Measurements from ENCODE around the gene DPP10. TPM values are rescaled to one million over a fixed set of nuclear protein-coding genes. Genes with fewer than 3 reads are reported as not detected.

Gene DPP10
- total and polyA plus RNA-seq, 4 donors = 0.08 to 5.0 (median 0.27) TPM

DNA sequence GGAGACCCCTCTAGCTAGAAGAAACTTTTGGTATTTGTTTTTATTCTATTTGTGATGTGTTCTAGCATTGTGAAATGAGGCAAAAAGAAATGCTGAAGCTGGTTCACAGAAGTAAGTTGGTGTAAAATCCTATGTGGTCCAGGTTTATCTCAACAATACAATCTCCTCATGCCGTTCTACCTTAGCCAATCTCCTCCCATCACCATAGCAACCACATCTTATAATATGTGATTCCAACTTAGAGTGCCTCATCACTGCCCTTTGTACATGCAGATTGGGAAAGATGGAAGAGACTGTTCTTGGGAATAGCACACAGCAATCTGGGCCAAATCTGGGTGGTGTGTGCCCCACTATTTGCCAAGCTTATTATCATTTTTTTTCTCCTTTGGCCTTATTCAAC is 30.3 kb downstream of the DPP10 start:
- WGBS, 2 donors = 56 to 75% methylated on average over 1 of the region's 1 CpG
- Histone ChIP-seq H3K9ac (ENCODE audit: insufficient read depth in 1 of 2, low read length in 2 of 2) (no peak overlapping the region), H3K4me3 (no peak overlapping the region), H3K36me3 (ENCODE audit: control insufficient read depth in 4 of 4, insufficient read depth in 4 of 4, low read length in 4 of 4) (no peaks in the 10 kb centered on the region), H3K9me3 (ENCODE audit: control insufficient read depth in 4 of 4, insufficient read depth in 3 of 4, low read length in 3 of 4) (no peaks in the 10 kb centered on the region), H3K4me1 (ENCODE audit: control insufficient read depth in 5 of 5, insufficient read depth in 5 of 5, low read length in 5 of 5) (peaks cover 0 to 19% (median 0%) of the 10 kb centered on the region in 5 donors), H3K27me3 (ENCODE audit: control insufficient read depth in 3 of 3, insufficient read depth in 3 of 3, low read length in 2 of 3) (no peaks in the 10 kb centered on the region), H3K27ac (ENCODE audit: low read depth in 1 of 2, low read length in 1 of 2) (no peak overlapping the region)
- DNase-seq (no peak), ATAC-seq (ENCODE audit: insufficient read depth, low FRiP score) (no peak)
- TF ChIP-seq, protein P1, sequence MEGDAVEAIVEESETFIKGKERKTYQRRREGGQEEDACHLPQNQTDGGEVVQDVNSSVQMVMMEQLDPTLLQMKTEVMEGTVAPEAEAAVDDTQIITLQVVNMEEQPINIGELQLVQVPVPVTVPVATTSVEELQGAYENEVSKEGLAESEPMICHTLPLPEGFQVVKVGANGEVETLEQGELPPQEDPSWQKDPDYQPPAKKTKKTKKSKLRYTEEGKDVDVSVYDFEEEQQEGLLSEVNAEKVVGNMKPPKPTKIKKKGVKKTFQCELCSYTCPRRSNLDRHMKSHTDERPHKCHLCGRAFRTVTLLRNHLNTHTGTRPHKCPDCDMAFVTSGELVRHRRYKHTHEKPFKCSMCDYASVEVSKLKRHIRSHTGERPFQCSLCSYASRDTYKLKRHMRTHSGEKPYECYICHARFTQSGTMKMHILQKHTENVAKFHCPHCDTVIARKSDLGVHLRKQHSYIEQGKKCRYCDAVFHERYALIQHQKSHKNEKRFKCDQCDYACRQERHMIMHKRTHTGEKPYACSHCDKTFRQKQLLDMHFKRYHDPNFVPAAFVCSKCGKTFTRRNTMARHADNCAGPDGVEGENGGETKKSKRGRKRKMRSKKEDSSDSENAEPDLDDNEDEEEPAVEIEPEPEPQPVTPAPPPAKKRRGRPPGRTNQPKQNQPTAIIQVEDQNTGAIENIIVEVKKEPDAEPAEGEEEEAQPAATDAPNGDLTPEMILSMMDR (IDR thresholded peaks at IDR 0.05; ENCODE audit: control extremely low read depth, extremely low read depth) = no peak

DNA sequence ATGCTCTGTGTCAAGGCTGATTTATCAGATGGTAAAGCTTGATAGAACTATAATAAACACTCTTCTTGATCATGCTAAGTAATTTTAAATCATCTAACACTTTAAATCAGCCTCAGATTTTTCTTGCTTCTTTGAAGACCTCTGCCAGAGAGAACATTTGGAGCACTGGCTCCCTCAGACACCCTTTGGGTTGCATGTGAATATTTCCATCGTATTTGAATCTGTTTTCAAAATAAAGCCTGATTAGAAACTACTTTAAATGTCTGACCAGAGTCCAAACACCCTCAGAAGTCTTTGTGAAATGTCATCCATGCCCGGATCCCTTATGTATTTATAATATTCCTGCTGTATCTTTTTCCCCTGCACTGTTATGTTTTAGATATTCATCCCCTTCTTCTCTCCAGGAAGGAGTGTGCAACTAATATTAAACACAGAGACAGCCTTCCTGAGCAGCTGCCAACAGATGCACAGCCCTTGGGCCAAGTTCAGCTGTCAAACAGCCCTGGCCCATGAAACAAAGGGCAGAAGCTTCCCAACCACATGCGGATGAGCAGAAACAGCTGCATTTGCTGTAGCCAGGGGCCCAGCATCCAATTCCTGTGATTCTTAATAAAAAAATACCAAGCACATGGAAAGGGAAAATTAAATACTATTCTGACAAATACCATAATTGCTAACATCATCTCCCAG is 46.5 kb downstream of the DPP10 start:
- no peaks in the 10 kb centered on the region for H3K27me3 ChIP-seq (ENCODE audit: control insufficient read depth in 3 of 3, insufficient read depth in 3 of 3, low read length in 2 of 3)
- no peaks in the 10 kb centered on the region for H3K36me3 ChIP-seq (ENCODE audit: control insufficient read depth in 4 of 4, insufficient read depth in 4 of 4, low read length in 4 of 4)
- TF ChIP-seq, protein P1 (IDR thresholded peaks at IDR 0.05; ENCODE audit: control extremely low read depth, extremely low read depth) = no peak
- peak; percentile 62 for ATAC-seq (ENCODE audit: insufficient read depth, low FRiP score)
- peaks cover 0 to 28% (median 0%) of the 10 kb centered on the region in 5 donors for H3K4me1 ChIP-seq (ENCODE audit: control insufficient read depth in 5 of 5, insufficient read depth in 5 of 5, low read length in 5 of 5)
- H3K27ac ChIP-seq (ENCODE audit: low read depth in 1 of 2, low read length in 1 of 2) = no peak overlapping the region
- H3K9ac ChIP-seq (ENCODE audit: insufficient read depth in 1 of 2, low read length in 2 of 2) = no peak overlapping the region
- DNase-seq = peak; percentile 90 to 97 (median 93)
- no peaks in the 10 kb centered on the region for H3K9me3 ChIP-seq (ENCODE audit: control insufficient read depth in 4 of 4, insufficient read depth in 3 of 4, low read length in 3 of 4)
- WGBS, 2 donors = 69 to 84% methylated on average over 3 of the region's 3 CpGs
- no peak overlapping the region for H3K4me3 ChIP-seq

DNA sequence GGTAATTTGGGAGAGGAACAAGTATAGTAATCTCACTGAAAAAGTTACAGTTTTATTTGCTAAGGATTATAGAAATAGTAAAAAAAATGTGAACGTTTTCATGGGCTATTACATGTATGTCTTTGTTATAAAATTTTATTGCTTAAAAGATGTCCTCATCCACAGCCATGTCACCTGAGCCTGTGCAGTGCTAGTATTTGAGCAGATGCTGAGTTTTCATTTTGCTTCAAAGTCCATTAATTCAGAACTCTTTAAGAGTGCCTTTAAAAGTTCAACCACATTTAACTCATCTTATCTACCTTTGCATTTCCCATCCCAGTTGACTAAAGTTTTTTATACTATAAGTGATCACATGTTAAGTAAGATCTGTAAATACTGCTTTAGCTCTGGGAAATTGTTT is 52.6 kb downstream of the DPP10 start:
- peaks cover 0 to under 1% (median 0%) of the 10 kb centered on the region in 5 donors for H3K4me1 ChIP-seq (ENCODE audit: control insufficient read depth in 5 of 5, insufficient read depth in 5 of 5, low read length in 5 of 5)
- H3K9me3 ChIP-seq (ENCODE audit: control insufficient read depth in 4 of 4, insufficient read depth in 3 of 4, low read length in 3 of 4) = no peaks in the 10 kb centered on the region
- TF ChIP-seq, protein P1 (IDR thresholded peaks at IDR 0.05; ENCODE audit: control extremely low read depth, extremely low read depth) = no peak
- DNase-seq (no peak), ATAC-seq (ENCODE audit: insufficient read depth, low FRiP score) (no peak)
- no peak overlapping the region for H3K9ac ChIP-seq (ENCODE audit: insufficient read depth in 1 of 2, low read length in 2 of 2)
- H3K27me3 ChIP-seq (ENCODE audit: control insufficient read depth in 3 of 3, insufficient read depth in 3 of 3, low read length in 2 of 3) = no peaks in the 10 kb centered on the region
- WGBS, 2 donors = 40 to 70% methylated on average over 1 of the region's 1 CpG
- no peak overlapping the region for H3K27ac ChIP-seq (ENCODE audit: low read depth in 1 of 2, low read length in 1 of 2)
- no peak overlapping the region for H3K4me3 ChIP-seq
- H3K36me3 ChIP-seq (ENCODE audit: control insufficient read depth in 4 of 4, insufficient read depth in 4 of 4, low read length in 4 of 4) = no peaks in the 10 kb centered on the region

DNA sequence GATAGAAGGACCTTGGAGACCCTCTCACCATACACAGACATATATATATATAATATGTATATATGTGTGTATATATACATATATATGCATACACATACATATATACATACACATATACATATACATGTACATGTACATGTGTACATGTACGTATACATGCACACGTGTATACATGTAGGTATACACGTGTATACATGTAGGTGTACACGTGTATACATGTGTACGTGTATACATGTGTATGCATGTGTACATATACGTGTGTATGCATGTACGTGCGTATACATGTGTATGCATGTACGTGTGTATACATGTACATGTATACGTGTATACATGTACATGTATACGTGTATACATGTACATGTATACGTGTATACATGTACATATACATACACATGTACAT is 54.5 kb downstream of the DPP10 start:
- Histone ChIP-seq H3K27ac (ENCODE audit: low read depth in 1 of 2, low read length in 1 of 2) (no peak overlapping the region), H3K4me3 (no peak overlapping the region), H3K4me1 (ENCODE audit: control insufficient read depth in 5 of 5, insufficient read depth in 5 of 5, low read length in 5 of 5) (no peaks in the 10 kb centered on the region), H3K36me3 (ENCODE audit: control insufficient read depth in 4 of 4, insufficient read depth in 4 of 4, low read length in 4 of 4) (no peaks in the 10 kb centered on the region), H3K9me3 (ENCODE audit: control insufficient read depth in 4 of 4, insufficient read depth in 3 of 4, low read length in 3 of 4) (no peaks in the 10 kb centered on the region), H3K27me3 (ENCODE audit: control insufficient read depth in 3 of 3, insufficient read depth in 3 of 3, low read length in 2 of 3) (no peaks in the 10 kb centered on the region), H3K9ac (ENCODE audit: insufficient read depth in 1 of 2, low read length in 2 of 2) (no peak overlapping the region)
- TF ChIP-seq, protein P1 (IDR thresholded peaks at IDR 0.05; ENCODE audit: control extremely low read depth, extremely low read depth) = no peak
- ATAC-seq (ENCODE audit: insufficient read depth, low FRiP score) (no peak), DNase-seq (no peak)
- 83 to 85% methylated on average over 11 to 12 of the region's 12 CpGs for WGBS, 2 donors

All from lung (tissue), 12 donors.